DND-41 (cell line): ENCODE measurements around the gene ENTR1.

Source experiments
- ATAC-seq: fragments of 200-7000 bp; cut with Tn5 transposase; 3 replicates; pipeline ENCODE4 v1.9.1; 2021; ENCODE audit warnings: low read depth; ENCODE audit not compliant: insufficient read depth
- DNase-seq: peaks from one replicate; pipeline ENCODE4 v3.0.0-alpha.2; 2020
- H2AFZ ChIP-seq: 2 replicates; pipeline ENCODE4 v1.6.0; 2012; ENCODE audit warnings: low read depth, low read length
- H3K27ac ChIP-seq: 2 replicates; pipeline ENCODE4 v1.5.1; 2012; ENCODE audit warnings: low read length, inconsistent platforms
- H3K27me3 ChIP-seq: fragments of 200-600 bp; sonication (generic); 2 replicates; pipeline ENCODE4 v1.6.0; 2012; ENCODE audit warnings: low read length, mild to moderate bottlenecking, inconsistent platforms; ENCODE audit not compliant: insufficient read depth, poor library complexity
- H3K36me3 ChIP-seq: 2 replicates; pipeline ENCODE4 v1.5.1; 2012; ENCODE audit warnings: low read length, inconsistent platforms; ENCODE audit not compliant: insufficient read depth
- H3K4me1 ChIP-seq: 2 replicates; pipeline ENCODE4 v1.5.1; 2012; ENCODE audit warnings: mild to moderate bottlenecking, low read length; ENCODE audit not compliant: insufficient read depth
- H3K4me2 ChIP-seq: 2 replicates; pipeline ENCODE4 v1.6.0; 2012; ENCODE audit warnings: mild to moderate bottlenecking, moderate library complexity, low read length, inconsistent platforms; ENCODE audit not compliant: insufficient read depth
- H3K4me3 ChIP-seq, 2 experiments: fragments of 200-600 bp in 1 of 2; shearing (Covaris generic) in 1 of 2; 2 replicates each; pipeline ENCODE4 v1.5.1; 2012 to 2016; ENCODE audit warnings: inconsistent platforms in 2 of 2, low read length in 2 of 2, mild to moderate bottlenecking in 2 of 2, low read depth in 1 of 2, moderate library complexity in 1 of 2
- H3K79me2 ChIP-seq: 2 replicates; pipeline ENCODE4 v1.6.0; 2012; ENCODE audit warnings: low read length, inconsistent platforms; ENCODE audit not compliant: insufficient read depth
- H3K9ac ChIP-seq: 2 replicates; pipeline ENCODE4 v1.6.0; 2012; ENCODE audit warnings: low read depth, mild to moderate bottlenecking, inconsistent platforms, low read length, moderate library complexity
- H3K9me3 ChIP-seq: 2 replicates; pipeline ENCODE4 v1.5.1; 2012; ENCODE audit warnings: low read length, moderate library complexity, mild to moderate bottlenecking, inconsistent platforms; ENCODE audit not compliant: insufficient read depth, severe bottlenecking
- H4K20me1 ChIP-seq: 2 replicates; pipeline ENCODE4 v1.6.0; 2012; ENCODE audit warnings: low read length; ENCODE audit not compliant: insufficient read depth
- CTCF ChIP-seq: IDR thresholded peaks from 2 replicates; pipeline ENCODE4 v1.5.1; 2012; ENCODE audit warnings: borderline replicate concordance, low read length, moderate library complexity, mild to moderate bottlenecking; ENCODE audit not compliant: poor library complexity, severe bottlenecking; ENCODE audit errors: extremely low read depth
- EZH2 ChIP-seq: IDR thresholded peaks from 3 replicates; pipeline ENCODE4 v1.6.1; 2012; ENCODE audit warnings: borderline replicate concordance, low read depth, mild to moderate bottlenecking, moderate library complexity, low read length, inconsistent platforms; ENCODE audit not compliant: severe bottlenecking

ENTR1 gene

GRCh38 chr9:136389396-136389795 is 21.0 kb downstream of the ENTR1 start:
- Histone ChIP-seq H3K36me3 (peaks cover 64% of the 10 kb centered on the region), H3K4me3 (no peak overlapping the region), H4K20me1 (peaks cover 10% of the 10 kb centered on the region; the same call in 1 of the 2 replicates), H3K27me3 (no peaks in the 10 kb centered on the region), H3K4me1 (peaks cover 10% of the 10 kb centered on the region), H3K4me2 (no peak overlapping the region), H2AFZ (no peak overlapping the region), H3K27ac (no peak overlapping the region), H3K9ac (no peak overlapping the region), H3K9me3 (no peaks in the 10 kb centered on the region), H3K79me2 (no peaks in the 10 kb centered on the region)
- no peak for TF ChIP-seq EZH2
- DNase-seq (no peak), ATAC-seq (no peak)

DNA sequence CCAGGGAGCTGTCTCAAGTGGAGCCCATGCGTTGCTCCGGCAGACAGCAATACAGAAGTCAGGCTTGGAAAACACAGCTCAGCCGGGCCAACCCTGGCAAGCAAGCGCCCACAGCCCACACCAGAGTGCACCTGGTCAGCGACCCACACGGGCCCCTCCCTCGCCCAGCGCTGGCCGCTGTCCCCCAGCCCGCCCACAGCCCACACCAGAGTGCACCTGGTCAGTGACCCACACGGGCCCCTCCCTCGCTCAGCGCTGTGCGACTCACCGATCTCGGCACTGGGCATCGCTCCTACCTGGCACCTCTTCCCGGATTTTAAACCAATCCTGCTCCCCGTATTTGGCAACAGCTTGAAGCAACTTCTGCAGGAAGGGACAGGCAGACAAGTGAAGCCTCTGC is 23.2 kb downstream of the ENTR1 start:
- Histone ChIP-seq H3K9ac (no peak overlapping the region), H3K4me2 (no peak overlapping the region), H3K79me2 (no peaks in the 10 kb centered on the region), H2AFZ (no peak overlapping the region), H3K4me1 (peaks cover 13% of the 10 kb centered on the region), H4K20me1 (peaks cover 22% of the 10 kb centered on the region), H3K36me3 (peaks cover 61% of the 10 kb centered on the region), H3K27me3 (no peaks in the 10 kb centered on the region), H3K4me3 (no peak overlapping the region), H3K27ac (no peak overlapping the region), H3K9me3 (no peaks in the 10 kb centered on the region)
- no peak for TF ChIP-seq CTCF
- no peak for TF ChIP-seq EZH2
- no peak for DNase-seq
- no peak for ATAC-seq

DNA sequence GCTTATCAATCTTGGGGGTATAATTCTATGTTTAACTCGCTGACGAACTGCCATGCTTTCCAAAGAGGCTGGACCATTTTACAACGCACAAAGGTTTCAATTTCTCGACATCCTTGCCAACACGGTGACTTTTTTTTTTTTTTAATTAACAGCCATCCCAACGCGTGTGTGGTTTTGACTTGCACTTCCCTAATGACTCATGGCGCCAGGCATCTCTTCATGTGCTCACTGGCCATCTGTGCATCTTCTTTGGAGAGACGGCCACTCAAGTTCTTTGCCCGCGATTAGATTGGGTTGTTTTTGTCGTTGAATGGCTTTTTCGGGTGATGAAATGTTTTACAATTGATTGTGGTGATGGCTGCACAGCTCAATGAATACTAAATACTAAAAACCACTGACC is 24.4 kb downstream of the ENTR1 start:
- Histone ChIP-seq H3K4me2 (no peak overlapping the region), H3K9me3 (no peaks in the 10 kb centered on the region), H4K20me1 (peaks cover 26% of the 10 kb centered on the region), H3K79me2 (no peaks in the 10 kb centered on the region), H3K27me3 (no peaks in the 10 kb centered on the region), H3K4me1 (peaks cover 13% of the 10 kb centered on the region), H3K9ac (no peak overlapping the region), H3K27ac (no peak overlapping the region), H2AFZ (no peak overlapping the region), H3K36me3 (peaks cover 65% of the 10 kb centered on the region), H3K4me3 (no peak overlapping the region)
- DNase-seq (no peak), ATAC-seq (no peak)
- TF ChIP-seq EZH2 (no peak), CTCF (no peak)

DNA sequence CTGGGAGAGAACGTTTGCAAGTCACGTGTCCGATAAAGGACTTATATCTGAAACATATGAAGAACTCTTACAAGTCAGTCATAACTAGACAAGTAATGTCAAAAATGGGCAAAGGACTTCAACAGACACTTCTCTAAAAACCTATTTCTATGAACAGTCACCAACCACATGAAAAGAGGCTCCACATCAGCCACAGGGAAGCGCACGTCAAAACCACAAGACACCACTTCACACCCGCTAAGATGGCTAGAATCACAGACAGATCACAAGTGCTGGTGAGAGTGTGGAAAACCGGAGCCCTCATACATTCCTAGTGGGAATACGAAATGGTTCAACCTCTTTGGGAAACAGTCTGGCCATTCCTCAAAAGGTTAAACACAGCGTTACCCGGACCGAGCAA is 25.4 kb downstream of the ENTR1 start:
- Histone ChIP-seq H3K9me3 (no peaks in the 10 kb centered on the region), H3K9ac (no peak overlapping the region), H3K27me3 (no peaks in the 10 kb centered on the region), H3K4me1 (peaks cover 13% of the 10 kb centered on the region), H3K27ac (no peak overlapping the region), H3K4me2 (no peak overlapping the region), H3K4me3 (no peak overlapping the region), H4K20me1 (peaks cover 25% of the 10 kb centered on the region), H3K79me2 (no peaks in the 10 kb centered on the region), H2AFZ (no peak overlapping the region), H3K36me3 (peaks cover 71% of the 10 kb centered on the region)
- TF ChIP-seq EZH2 (no peak), CTCF (no peak)
- DNase-seq (peak; percentile 56), ATAC-seq (peak; percentile 88)
